Muscle layer of duodenum (tissue), 2 donors: ENCODE results near the gene PCDHA1.
"Not testable (repeated sequence)": the region's sequence is repeated elsewhere in the genome, so short reads cannot be mapped to it uniquely, and the experiment has no call there.

Experiments used
- H3K27ac ChIP-seq: one replicate; pipeline ENCODE4 v1.7.0; 2013; ENCODE audit warnings: mild to moderate bottlenecking, low read length
- H3K27me3 ChIP-seq: one replicate; pipeline ENCODE4 v1.7.0; 2013; ENCODE audit warnings: low read depth, mild to moderate bottlenecking, control low read depth, low read length
- H3K36me3 ChIP-seq, 2 donors: one replicate each; pipeline ENCODE4 v1.7.0; 2013; ENCODE audit warnings: low read length in 2 of 2, control low read depth in 1 of 2, mild to moderate bottlenecking in 1 of 2; ENCODE audit not compliant: insufficient read depth in 2 of 2, control insufficient read depth in 1 of 2
- H3K4me1 ChIP-seq, 2 donors: one replicate each; pipeline ENCODE4 v1.7.0; 2013; ENCODE audit warnings: low read length in 2 of 2, mild to moderate bottlenecking in 2 of 2, control low read depth in 1 of 2, moderate library complexity in 1 of 2; ENCODE audit not compliant: insufficient read depth in 2 of 2, control insufficient read depth in 1 of 2
- H3K4me3 ChIP-seq, 2 donors: one replicate each; pipeline ENCODE4 v1.7.0; 2013; ENCODE audit warnings: low read length in 2 of 2, low read depth in 1 of 2, mild to moderate bottlenecking in 1 of 2
- H3K9me3 ChIP-seq, 2 donors: one replicate each; pipeline ENCODE4 v1.7.0; 2013; ENCODE audit warnings: low read length in 2 of 2, control low read depth in 1 of 2, mild to moderate bottlenecking in 1 of 2; ENCODE audit not compliant: control insufficient read depth in 1 of 2
- donor health status: healthy.

PCDHA1 gene

GRCh38 chr5:140808889-140809291, 22.9 kb downstream of the PCDHA1 start:
- H3K4me3 ChIP-seq, result peak overlapping the region in 1 of 2 donors; percentile 20

GRCh38 chr5:140821375-140822280, 35.7 kb downstream of the PCDHA1 start, which contains the start of gene PCDHA5:
Gene PCDHA5 (plus strand): TSS chr5:140821613.
- peaks cover 0 to 26% of the 10 kb centered on the region in 2 donors for H3K9me3 ChIP-seq
- H3K27ac ChIP-seq, result no peak within 1 kb of the TSS
- no peaks in the 10 kb centered on the region for H3K36me3 ChIP-seq
- peak within 1 kb of the TSS in 1 of 2 donors; percentile 42 for H3K4me3 ChIP-seq
- H3K4me1 ChIP-seq, result no peaks in the 10 kb centered on the region
- no peaks in the 10 kb centered on the region for H3K27me3 ChIP-seq

More at GRCh38 chr5:140808889-140809291, 22.9 kb downstream of the PCDHA1 start:
- Histone ChIP-seq H3K27me3 (no peaks in the 10 kb centered on the region), H3K9me3 (peaks cover 0 to 36% of the 10 kb centered on the region in 2 donors), H3K4me1 (no peaks in the 10 kb centered on the region), H3K36me3 (no peaks in the 10 kb centered on the region), H3K27ac (no peak overlapping the region)

- H3K27me3 ChIP-seq, result no peaks in the 10 kb centered on the region
- H3K36me3 ChIP-seq, result no peaks in the 10 kb centered on the region
- H3K27ac ChIP-seq, result no peak overlapping the region
- H3K9me3 ChIP-seq, result peaks cover 0 to 20% of the 10 kb centered on the region in 2 donors
- no peak overlapping the region for H3K4me3 ChIP-seq
- no peaks in the 10 kb centered on the region for H3K4me1 ChIP-seq
Observed at GRCh38 chr5:140822281-140822629, 36.3 kb downstream of the PCDHA1 start.

- not testable (repeated sequence) for H3K4me1 ChIP-seq, H3K36me3 ChIP-seq, H3K27me3 ChIP-seq, H3K27ac ChIP-seq
- peaks cover 0 to 24% of the 10 kb centered on the region in 2 donors for H3K9me3 ChIP-seq
- peak overlapping the region in 1 of 2 donors; percentile 24 for H3K4me3 ChIP-seq
Observed at GRCh38 chr5:140822969-140823368, 37.0 kb downstream of the PCDHA1 start.

- H3K4me3 ChIP-seq, result peak overlapping the region in 1 of 2 donors; percentile 24
- peaks cover 0 to 29% of the 10 kb centered on the region in 2 donors for H3K9me3 ChIP-seq
- no peaks in the 10 kb centered on the region for H3K27me3 ChIP-seq
- H3K36me3 ChIP-seq, result no peaks in the 10 kb centered on the region
- no peaks in the 10 kb centered on the region for H3K4me1 ChIP-seq
- no peak overlapping the region for H3K27ac ChIP-seq
Observed at GRCh38 chr5:140823475-140823874, 37.5 kb downstream of the PCDHA1 start.

GRCh38 chr5:140827704-140828361, 41.9 kb downstream of the PCDHA1 start, which contains the start of gene PCDHA6:
Gene PCDHA6 (plus strand): TSS chr5:140827960. CDS start chr5:140828092, 132 bp downstream.
- Histone ChIP-seq H3K27ac (no peak within 1 kb of the TSS), H3K27me3 (no peaks in the 10 kb centered on the region), H3K4me1 (no peaks in the 10 kb centered on the region), H3K4me3 (peak within 1 kb of the TSS in 1 of 2 donors; percentile 44), H3K9me3 (peaks cover 7 to 37% of the 10 kb centered on the region in 2 donors), H3K36me3 (no peaks in the 10 kb centered on the region)

- H3K27ac ChIP-seq, result no peak overlapping the region
- peaks cover 7 to 33% of the 10 kb centered on the region in 2 donors for H3K9me3 ChIP-seq
Observed at GRCh38 chr5:140828362-140828737, 42.4 kb downstream of the PCDHA1 start.

GRCh38 chr5:140829511-140830501, 43.9 kb downstream of the PCDHA1 start:
- H3K4me3 ChIP-seq, result peak overlapping the region in 1 of 2 donors; percentile 32
- H3K27ac ChIP-seq, H3K36me3 ChIP-seq, H3K4me1 ChIP-seq, H3K27me3 ChIP-seq: not testable (repeated sequence)
- peaks cover 7 to 31% of the 10 kb centered on the region in 2 donors for H3K9me3 ChIP-seq

More at GRCh38 chr5:140828362-140828737, 42.4 kb downstream of the PCDHA1 start:
- Histone ChIP-seq H3K4me1 (no peaks in the 10 kb centered on the region), H3K36me3 (no peaks in the 10 kb centered on the region), H3K4me3 (peak overlapping the region in 1 of 2 donors; percentile 44), H3K27me3 (no peaks in the 10 kb centered on the region)

- H3K4me1 ChIP-seq, result no peaks in the 10 kb centered on the region
- H3K4me3 ChIP-seq, result peak within 1 kb of the TSS in 1 of 2 donors; percentile 30
- no peak within 1 kb of the TSS for H3K27ac ChIP-seq
- peaks cover 7 to 35% of the 10 kb centered on the region in 2 donors for H3K9me3 ChIP-seq
- no peaks in the 10 kb centered on the region for H3K36me3 ChIP-seq
- no peaks in the 10 kb centered on the region for H3K27me3 ChIP-seq
Observed at GRCh38 chr5:140833993-140834392, 48.1 kb downstream of the PCDHA1 start, which contains the start of gene PCDHA7. Gene PCDHA7 (plus strand): TSS chr5:140834269. CDS start chr5:140834384, 115 bp downstream.

GRCh38 chr5:140834439-140835008, 48.6 kb downstream of the PCDHA1 start:
- not testable (repeated sequence) for H3K36me3 ChIP-seq, H3K27me3 ChIP-seq, H3K4me1 ChIP-seq, H3K27ac ChIP-seq
- H3K9me3 ChIP-seq, result peaks cover 7 to 34% of the 10 kb centered on the region in 2 donors
- peak overlapping the region in 1 of 2 donors; percentile 30 for H3K4me3 ChIP-seq
